ENCODE data around the gene RALGAPA1. TPM values are rescaled to one million over a fixed set of nuclear protein-coding genes. Genes with fewer than 3 reads are reported as not detected.
"Not testable (repeated sequence)": the region's sequence is repeated elsewhere in the genome, so short reads cannot be mapped to it uniquely, and the experiment has no call there.

The RALGAPA1 gene
- polyA plus RNA-seq, 10 donors, result 21.1 to 36.1 (median 28.8) TPM

GRCh38 chr14:35631071-35631805, 177.9 kb downstream of the RALGAPA1 start:
- DNase-seq, result no peak

GRCh38 chr14:35628989-35629388, 180.1 kb downstream of the RALGAPA1 start:
- DNase-seq, result no peak

GRCh38 chr14:35626947-35627346, 182.1 kb downstream of the RALGAPA1 start:
- DNase-seq, result not testable (repeated sequence)

GRCh38 chr14:35621996-35622395, 187.1 kb downstream of the RALGAPA1 start:
- not testable (repeated sequence) for DNase-seq

GRCh38 chr14:35619998-35620397, 189.1 kb downstream of the RALGAPA1 start:
- not testable (repeated sequence) for DNase-seq

- DNase-seq, result not testable (repeated sequence)
Measured at GRCh38 chr14:35619461-35619860, 189.6 kb downstream of the RALGAPA1 start.

GRCh38 chr14:35617500-35617899, 191.6 kb downstream of the RALGAPA1 start:
- no peak for DNase-seq

- DNase-seq, result no peak
Measured at GRCh38 chr14:35607380-35607779, 201.7 kb downstream of the RALGAPA1 start.

- no peak for DNase-seq
Measured at GRCh38 chr14:35600253-35600652, 208.8 kb downstream of the RALGAPA1 start.

GRCh38 chr14:35594616-35595015, 214.5 kb downstream of the RALGAPA1 start:
- no peak for DNase-seq

GRCh38 chr14:35587373-35587772, 221.7 kb downstream of the RALGAPA1 start:
- not testable (repeated sequence) for DNase-seq

- no peak for DNase-seq
Measured at GRCh38 chr14:35578639-35579038, 230.5 kb downstream of the RALGAPA1 start.

- no peak for DNase-seq
Measured at GRCh38 chr14:35578135-35578534, 231.0 kb downstream of the RALGAPA1 start.

- no peak for DNase-seq
Measured at GRCh38 chr14:35576856-35577255, 232.2 kb downstream of the RALGAPA1 start.

- DNase-seq, result no peak
Measured at GRCh38 chr14:35576260-35576659, 232.8 kb downstream of the RALGAPA1 start.

- DNase-seq, result no peak
Measured at GRCh38 chr14:35573911-35574310, 235.2 kb downstream of the RALGAPA1 start.

GRCh38 chr14:35571598-35571997, 237.5 kb downstream of the RALGAPA1 start:
- DNase-seq, result no peak

- DNase-seq, result no peak
Measured at GRCh38 chr14:35565871-35566464, 243.1 kb downstream of the RALGAPA1 start.

- DNase-seq, result no peak
Measured at GRCh38 chr14:35558680-35559079, 250.4 kb downstream of the RALGAPA1 start.

GRCh38 chr14:35557221-35557747, 251.8 kb downstream of the RALGAPA1 start:
- DNase-seq, result no peak

- no peak for DNase-seq
Measured at GRCh38 chr14:35556548-35556947, 252.5 kb downstream of the RALGAPA1 start.

- DNase-seq, result no peak
Measured at GRCh38 chr14:35553808-35554207, 255.3 kb downstream of the RALGAPA1 start.

- no peak for DNase-seq
Measured at GRCh38 chr14:35551081-35551480, 258.0 kb downstream of the RALGAPA1 start.

All from muscle of back (tissue), 11 donors.